ENCODE data around the gene SRSF1. TPM values are rescaled to one million over a fixed set of nuclear protein-coding genes. Genes with fewer than 3 reads are reported as not detected.

The SRSF1 gene
- total and polyA plus RNA-seq, 2 donors (not counting 1 experiment from before 2014, with no cell fraction given) = 191 to 307 TPM

- Histone ChIP-seq H3K4me2 (ENCODE audit: extremely low read depth, insufficient read depth, low read length) (no peak overlapping the region), H3K79me2 (ENCODE audit: control insufficient read depth, insufficient read depth, low read length) (no peaks in the 10 kb centered on the region), H2AFZ (ENCODE audit: low read length) (no peak overlapping the region), H3K4me1 (ENCODE audit: control insufficient read depth, extremely low read depth, insufficient read depth, low read length) (no peaks in the 10 kb centered on the region), H3K27me3 (ENCODE audit: control insufficient read depth, insufficient read depth, low read length) (no peaks in the 10 kb centered on the region), H3K9me3 (ENCODE audit: control insufficient read depth, insufficient read depth, low read depth, low read length) (no peaks in the 10 kb centered on the region), H3K4me3 (replicated peaks in 1 of 4; ENCODE audit: control extremely low read depth in 1 of 4, insufficient read depth in 1 of 4, low read depth in 3 of 4, low read length in 4 of 4) (no peak overlapping the region), H3K36me3 (ENCODE audit: control insufficient read depth, insufficient read depth, low read length) (no peaks in the 10 kb centered on the region), H3K9ac (ENCODE audit: insufficient read depth, low read length) (no peak overlapping the region), H4K20me1 (ENCODE audit: control insufficient read depth, extremely low read depth, insufficient read depth, low read length) (no peaks in the 10 kb centered on the region), H3K27ac (ENCODE audit: insufficient read depth, low read length) (no peak overlapping the region)
- DNase-seq (ENCODE audit: low read depth in 2 of 2) = no peak
- TF ChIP-seq CTCF (conservative IDR thresholded peaks at IDR 0.05 in 1 of 2, IDR thresholded peaks at IDR 0.05 in 1 of 2; ENCODE audit: low read depth in 1 of 2, low read length in 2 of 2) (no peak), EZH2 (IDR thresholded peaks at IDR 0.05; ENCODE audit: low read length, missing control alignments) (no peak)
Observed at GRCh38 chr17:58019521-58019920, 12.5 kb upstream of the SRSF1 start.

- TF ChIP-seq CTCF (conservative IDR thresholded peaks at IDR 0.05 in 1 of 2, IDR thresholded peaks at IDR 0.05 in 1 of 2; ENCODE audit: low read depth in 1 of 2, low read length in 2 of 2) (no peak), EZH2 (IDR thresholded peaks at IDR 0.05; ENCODE audit: low read length, missing control alignments) (no peak)
- Histone ChIP-seq H3K27me3 (ENCODE audit: control insufficient read depth, insufficient read depth, low read length) (no peaks in the 10 kb centered on the region), H3K9ac (ENCODE audit: insufficient read depth, low read length) (no peak overlapping the region), H3K4me2 (ENCODE audit: extremely low read depth, insufficient read depth, low read length) (no peak overlapping the region), H3K79me2 (ENCODE audit: control insufficient read depth, insufficient read depth, low read length) (no peaks in the 10 kb centered on the region), H3K27ac (ENCODE audit: insufficient read depth, low read length) (no peak overlapping the region), H3K36me3 (ENCODE audit: control insufficient read depth, insufficient read depth, low read length) (no peaks in the 10 kb centered on the region), H2AFZ (ENCODE audit: low read length) (no peak overlapping the region), H4K20me1 (ENCODE audit: control insufficient read depth, extremely low read depth, insufficient read depth, low read length) (no peaks in the 10 kb centered on the region), H3K4me3 (replicated peaks in 1 of 4; ENCODE audit: control extremely low read depth in 1 of 4, insufficient read depth in 1 of 4, low read depth in 3 of 4, low read length in 4 of 4) (no peak overlapping the region), H3K4me1 (ENCODE audit: control insufficient read depth, extremely low read depth, insufficient read depth, low read length) (no peaks in the 10 kb centered on the region), H3K9me3 (ENCODE audit: control insufficient read depth, insufficient read depth, low read depth, low read length) (no peaks in the 10 kb centered on the region)
- DNase-seq (ENCODE audit: low read depth in 2 of 2) = no peak
Observed at GRCh38 chr17:58019039-58019438, 12.0 kb upstream of the SRSF1 start.

- Histone ChIP-seq H3K27ac (ENCODE audit: insufficient read depth, low read length) (no peak overlapping the region), H3K9ac (ENCODE audit: insufficient read depth, low read length) (no peak overlapping the region), H2AFZ (ENCODE audit: low read length) (no peak overlapping the region), H3K9me3 (ENCODE audit: control insufficient read depth, insufficient read depth, low read depth, low read length) (no peaks in the 10 kb centered on the region), H3K27me3 (ENCODE audit: control insufficient read depth, insufficient read depth, low read length) (no peaks in the 10 kb centered on the region), H3K36me3 (ENCODE audit: control insufficient read depth, insufficient read depth, low read length) (no peaks in the 10 kb centered on the region), H3K4me1 (ENCODE audit: control insufficient read depth, extremely low read depth, insufficient read depth, low read length) (peaks cover 2% of the 10 kb centered on the region), H3K4me3 (replicated peaks in 1 of 4; ENCODE audit: control extremely low read depth in 1 of 4, insufficient read depth in 1 of 4, low read depth in 3 of 4, low read length in 4 of 4) (no peak overlapping the region), H3K79me2 (ENCODE audit: control insufficient read depth, insufficient read depth, low read length) (peaks cover 18% of the 10 kb centered on the region), H3K4me2 (ENCODE audit: extremely low read depth, insufficient read depth, low read length) (no peak overlapping the region), H4K20me1 (ENCODE audit: control insufficient read depth, extremely low read depth, insufficient read depth, low read length) (no peaks in the 10 kb centered on the region)
- no peak for DNase-seq (ENCODE audit: low read depth in 2 of 2)
- TF ChIP-seq CTCF (conservative IDR thresholded peaks at IDR 0.05 in 1 of 2, IDR thresholded peaks at IDR 0.05 in 1 of 2; ENCODE audit: low read depth in 1 of 2, low read length in 2 of 2) (no peak), EZH2 (IDR thresholded peaks at IDR 0.05; ENCODE audit: low read length, missing control alignments) (no peak)
Observed at GRCh38 chr17:58010067-58010799, 3.2 kb upstream of the SRSF1 start.

Measured in fibroblast of lung (primary cell).